ENCODE measurements around the gene ADIPOR1.

- no peak for TF ChIP-seq REST (IDR thresholded peaks at IDR 0.05; ENCODE audit: insufficient read depth in 1 of 2, low read depth in 2 of 2, low read length in 2 of 2)
- no peak for TF ChIP-seq POLR2AphosphoS5 (IDR thresholded peaks at IDR 0.05; ENCODE audit: low read depth, low read length)
Measured at GRCh38 chr1:202935844-202936243, 22.3 kb downstream of the ADIPOR1 start.

All from PFSK-1 (cell line).